DMS53 (cell line): ENCODE measurements around the gene BHLHE23.
A peak's percentile ranks its signal among the peaks of the same experiment; 100 is the strongest.

Source experiments
- DNase-seq: peaks from one replicate; lab custom pipeline; 2025; lab: John Stamatoyannopoulos, UW

Gene BHLHE23

DNA sequence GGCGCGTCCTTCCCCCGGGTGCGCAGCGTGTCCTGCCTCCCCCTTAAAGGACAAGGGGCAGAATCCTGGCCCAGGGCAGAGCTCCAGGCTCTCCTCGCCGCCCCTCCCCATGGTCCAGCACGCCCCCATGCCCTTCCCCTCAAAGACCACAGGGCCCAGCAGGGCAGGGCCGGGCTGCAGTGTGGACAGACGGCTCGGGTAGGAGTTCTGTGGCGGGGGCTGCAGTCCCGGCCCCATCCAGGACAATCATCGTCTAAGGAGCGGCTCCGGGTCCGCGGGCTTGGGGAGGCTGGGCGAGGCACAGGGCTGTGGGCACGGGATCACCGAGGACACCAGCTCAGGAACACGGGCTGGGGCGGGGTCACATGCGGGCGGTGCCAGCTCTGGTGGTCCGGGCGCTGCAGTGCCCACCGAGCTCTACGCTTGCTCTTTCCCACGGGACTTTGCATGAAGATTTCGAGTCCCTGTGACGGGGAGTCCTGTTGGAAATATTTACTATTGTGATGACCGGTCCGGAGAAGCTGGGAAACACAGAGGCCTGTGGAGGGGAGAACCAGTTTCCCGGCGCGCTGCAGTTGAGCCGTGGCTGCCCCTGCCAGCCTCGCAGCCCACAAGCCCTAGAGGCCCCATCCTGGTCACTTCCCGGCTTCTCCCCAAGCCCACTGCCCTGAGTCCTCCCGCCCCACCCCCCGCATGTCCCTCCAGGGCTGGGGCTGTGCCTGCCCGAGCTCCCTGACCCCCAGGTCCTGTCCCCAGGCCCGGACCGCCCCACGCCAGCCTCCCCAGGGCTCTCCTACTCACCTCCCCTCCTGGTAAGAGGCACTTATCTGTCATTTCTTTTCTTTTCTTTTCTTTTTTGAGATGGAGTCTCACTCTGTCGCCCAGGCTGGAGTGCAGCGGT lies 33.7 kb downstream of the BHLHE23 start:
- no peak for DNase-seq

DNA sequence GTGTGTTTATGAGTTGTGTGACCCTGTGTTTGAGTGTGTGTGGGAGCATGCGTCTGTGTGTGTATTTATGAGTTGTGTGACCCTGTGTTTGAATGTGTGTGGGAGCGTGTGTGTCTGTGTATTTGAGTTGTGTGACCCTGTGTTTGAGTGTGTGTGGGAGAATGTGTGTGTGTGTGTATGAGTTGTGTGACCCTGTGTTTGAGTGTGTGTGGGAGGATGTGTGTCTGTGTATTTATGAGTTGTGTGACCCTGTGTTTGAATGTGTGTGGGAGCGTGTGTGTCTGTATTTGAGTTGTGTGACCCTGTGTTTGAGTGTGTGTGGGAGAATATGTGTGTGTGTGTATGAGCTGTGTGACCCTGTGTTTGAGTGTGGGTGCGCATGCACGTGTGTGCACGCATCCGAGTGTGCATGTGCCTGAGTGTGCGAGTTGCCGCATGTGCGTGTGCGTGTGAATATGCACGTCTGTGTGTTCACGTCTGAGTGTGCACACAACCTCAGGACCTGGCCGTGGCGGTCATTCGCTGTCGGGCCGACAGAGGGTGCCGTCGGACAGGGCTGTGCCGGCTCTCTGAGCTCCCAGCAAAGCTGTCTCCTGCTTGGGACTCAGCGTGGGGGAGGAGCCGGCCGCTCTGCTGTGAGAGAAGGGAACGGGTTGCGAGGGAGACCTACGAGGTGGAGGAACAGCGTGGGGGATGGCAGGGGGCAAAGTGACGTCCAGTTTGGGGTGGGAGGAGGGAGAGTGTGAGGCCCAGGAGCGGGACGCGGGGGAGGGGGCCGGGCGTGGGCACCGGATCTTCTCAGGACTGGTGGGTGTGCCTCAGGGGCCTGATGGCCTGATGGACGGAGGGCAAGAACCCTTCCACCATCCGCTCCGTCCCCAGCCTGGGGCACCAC lies 34.6 kb downstream of the BHLHE23 start:
- peak; percentile 90 for DNase-seq

DNA sequence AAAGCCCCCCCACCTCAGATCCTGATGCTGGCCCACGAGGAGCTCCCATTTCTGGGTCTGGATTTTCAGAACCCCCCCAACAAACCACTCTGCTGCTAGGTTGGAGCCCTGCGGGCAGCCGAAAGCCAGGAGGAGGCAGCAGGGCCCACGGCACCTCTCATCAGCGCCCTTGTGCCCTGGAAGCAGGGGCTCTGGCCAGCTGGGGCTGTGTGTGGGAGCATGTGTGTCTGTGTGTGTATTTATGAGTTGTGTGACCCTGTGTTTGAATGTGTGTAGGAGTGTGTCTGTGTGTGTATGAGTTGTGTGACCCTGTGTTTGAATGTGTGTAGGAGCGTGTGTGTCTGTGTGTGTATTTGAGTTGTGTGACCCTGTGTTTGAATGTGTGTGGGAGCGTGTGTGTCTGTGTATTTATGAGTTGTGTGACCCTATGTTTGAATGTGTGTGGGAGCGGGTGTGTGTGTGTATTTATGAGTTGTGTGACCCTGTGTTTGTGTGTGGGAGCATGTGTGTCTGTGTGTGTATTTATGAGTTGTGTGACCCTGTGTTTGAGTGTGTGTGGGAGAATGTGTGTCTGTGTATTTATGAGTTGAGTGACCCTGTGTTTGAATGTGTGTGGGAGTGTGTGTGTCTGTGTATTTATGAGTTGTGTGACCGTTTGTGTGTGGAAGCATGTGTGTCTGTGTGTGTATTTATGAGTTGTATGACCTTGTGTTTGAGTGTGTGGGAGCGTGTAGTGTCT lies 35.4 kb downstream of the BHLHE23 start:
- no peak for DNase-seq

DNA sequence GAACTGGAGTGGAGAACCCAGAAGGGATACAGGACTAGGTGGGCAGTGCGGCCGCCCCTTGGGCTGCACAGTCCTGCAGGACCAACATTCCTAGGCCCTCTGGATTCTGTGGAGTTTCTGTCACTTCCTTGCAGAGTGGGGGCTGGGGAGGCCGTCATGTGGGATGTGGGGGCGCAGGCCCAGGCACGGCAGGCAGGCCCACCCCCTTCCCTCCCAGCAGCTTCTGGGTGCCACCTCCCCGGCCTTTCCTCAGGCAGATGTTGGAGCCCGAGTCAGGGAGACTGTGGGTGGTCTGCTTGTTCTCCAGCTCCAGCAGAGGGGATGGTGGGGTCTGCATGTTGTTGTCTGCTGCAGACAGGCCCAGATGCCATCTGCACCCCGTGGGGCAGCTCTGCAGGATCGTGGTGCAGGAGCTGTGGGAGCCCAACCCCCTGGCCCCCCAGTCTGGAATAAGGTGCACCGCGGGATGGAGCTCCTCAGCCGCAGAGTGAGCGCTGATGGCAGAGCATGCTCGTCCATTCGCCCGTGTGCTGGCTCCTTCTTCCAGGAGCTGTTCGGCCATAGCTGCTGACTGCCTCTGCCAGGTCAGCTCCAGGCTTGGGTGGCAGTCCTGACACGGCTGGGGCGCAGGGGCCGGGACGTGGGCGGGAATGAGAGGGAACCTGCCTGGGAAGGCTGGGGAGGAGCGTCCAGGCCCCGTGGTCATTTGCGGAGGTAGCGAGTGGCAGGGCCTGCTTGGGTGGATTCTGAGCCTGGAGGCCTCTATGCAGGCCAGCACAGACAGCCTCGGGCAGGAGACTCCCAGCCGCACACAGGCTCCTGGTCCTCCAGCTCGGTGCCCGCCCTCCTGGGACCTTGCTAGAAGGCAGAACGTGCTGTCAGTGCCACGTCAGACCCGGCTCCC lies 36.2 kb downstream of the BHLHE23 start:
- peak; percentile 46 for DNase-seq

DNA sequence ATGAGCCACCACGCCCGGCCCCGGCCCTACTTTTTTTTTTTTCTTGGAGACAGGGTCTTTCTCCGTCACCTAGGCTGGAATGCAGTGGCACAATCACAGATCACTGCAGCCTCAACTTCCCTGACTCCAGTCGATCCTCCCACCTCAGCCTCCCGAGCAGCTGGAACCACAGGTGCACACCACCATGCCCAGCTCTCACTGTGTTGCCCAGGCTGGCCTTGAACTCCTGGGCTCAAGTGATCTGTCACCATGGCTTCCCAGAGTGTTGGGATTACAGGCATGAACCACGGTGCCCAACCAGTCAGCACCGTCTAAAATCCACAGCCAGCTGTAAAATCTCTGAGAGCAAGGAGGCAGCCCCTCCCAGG lies 36.8 kb downstream of the BHLHE23 start:
- no peak for DNase-seq

DNA sequence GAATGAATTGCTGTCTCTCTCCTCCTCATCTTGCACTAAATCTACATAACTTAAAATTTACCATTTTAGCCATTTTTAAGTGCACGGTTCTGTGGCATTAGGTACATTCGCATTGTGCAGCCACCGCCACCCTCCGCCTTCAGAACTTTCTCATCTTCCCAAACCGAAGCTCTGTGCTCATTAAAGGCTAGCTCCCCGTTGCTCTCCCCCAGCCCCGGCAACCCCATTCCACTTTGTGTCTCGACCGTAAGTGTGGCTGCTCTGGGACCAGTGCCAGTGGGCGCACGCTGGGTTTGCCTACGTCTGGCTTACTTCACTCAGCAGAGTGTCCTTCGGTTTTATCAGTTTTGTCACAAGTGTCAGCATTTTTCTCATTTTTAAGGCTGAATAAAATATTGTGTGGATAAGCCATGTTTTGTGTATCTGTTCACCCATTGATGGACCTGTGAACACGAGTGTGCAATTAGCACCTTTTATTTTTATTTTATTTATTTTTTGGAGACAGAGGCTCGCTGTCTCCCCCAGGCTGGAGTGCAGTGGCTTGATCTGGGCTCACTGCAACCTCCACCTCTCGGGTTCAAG lies 37.5 kb downstream of the BHLHE23 start:
- no peak for DNase-seq

DNA sequence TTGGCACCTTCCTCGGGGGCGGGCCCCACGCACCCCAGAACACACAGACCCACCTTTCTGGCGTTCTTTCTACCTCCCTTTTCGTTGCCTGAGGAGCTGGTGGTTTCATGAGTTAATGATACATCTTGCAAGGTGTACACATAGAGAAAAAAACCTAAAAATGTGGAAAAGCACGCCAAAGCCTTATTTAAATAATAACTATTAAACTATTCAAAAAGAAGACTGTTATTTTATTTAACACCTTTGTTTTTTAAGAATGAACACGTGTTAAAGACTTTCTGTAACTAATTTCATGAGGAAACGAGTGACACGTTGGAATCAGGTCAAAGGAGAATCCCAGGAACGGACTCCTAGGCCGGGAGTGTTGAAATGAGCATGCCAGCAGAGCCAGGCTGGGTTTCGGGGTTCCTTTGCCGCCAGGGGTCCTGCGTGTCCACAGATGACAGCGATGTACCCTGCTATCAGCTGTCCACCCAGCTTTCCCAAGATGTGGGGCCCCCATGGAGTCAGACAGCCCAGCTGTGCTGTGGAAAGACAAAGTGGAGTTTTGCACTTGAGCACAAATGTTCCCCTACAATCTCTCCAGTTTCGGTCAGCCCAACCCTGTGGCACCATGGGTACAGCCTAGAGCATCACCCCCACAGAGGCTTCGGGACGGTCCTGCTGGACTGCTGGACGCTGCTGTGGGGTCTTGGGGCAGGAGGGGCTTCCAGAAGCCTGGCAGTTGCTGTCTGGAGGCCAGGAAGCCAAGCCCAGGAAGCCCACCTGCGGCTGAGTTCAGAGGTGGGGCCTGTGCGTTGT lies 38.2 kb downstream of the BHLHE23 start:
- no peak for DNase-seq

DNA sequence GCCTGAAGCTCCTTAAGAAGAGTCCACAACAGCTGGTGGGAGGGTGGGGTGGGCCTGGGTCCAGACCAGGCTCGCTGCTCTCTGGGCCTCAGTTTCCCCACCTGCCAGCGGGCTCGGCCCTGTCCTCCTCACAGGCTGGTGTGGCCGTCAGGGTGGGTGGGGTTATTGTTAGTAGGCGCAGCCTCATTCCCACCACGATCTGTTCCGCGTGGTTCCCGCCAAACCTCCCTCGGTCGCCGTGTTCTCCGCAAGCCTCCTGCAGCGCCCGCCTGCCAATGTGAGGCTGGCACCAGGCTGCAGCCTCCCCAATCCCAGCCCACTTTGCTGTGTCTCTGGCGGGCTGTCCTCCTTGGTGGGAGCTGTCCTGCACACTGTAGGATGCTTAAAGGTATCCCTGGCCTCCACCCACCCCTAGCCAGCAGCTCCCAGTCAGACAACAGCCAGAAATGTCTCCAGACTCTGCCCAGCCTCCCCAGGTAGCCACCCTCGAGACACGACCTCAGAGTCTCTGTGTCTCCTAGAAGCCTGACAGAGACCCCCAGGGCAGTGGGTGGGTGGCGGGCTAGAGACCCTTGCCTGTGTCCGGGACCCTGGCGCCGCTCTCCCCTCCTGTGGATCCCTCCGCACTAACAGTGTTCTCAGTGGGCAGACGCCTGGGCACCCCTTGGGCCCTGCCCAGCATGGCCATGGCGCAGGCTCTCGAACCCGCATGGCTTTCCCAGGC lies 39.0 kb downstream of the BHLHE23 start:
- DNase-seq: no peak

DNA sequence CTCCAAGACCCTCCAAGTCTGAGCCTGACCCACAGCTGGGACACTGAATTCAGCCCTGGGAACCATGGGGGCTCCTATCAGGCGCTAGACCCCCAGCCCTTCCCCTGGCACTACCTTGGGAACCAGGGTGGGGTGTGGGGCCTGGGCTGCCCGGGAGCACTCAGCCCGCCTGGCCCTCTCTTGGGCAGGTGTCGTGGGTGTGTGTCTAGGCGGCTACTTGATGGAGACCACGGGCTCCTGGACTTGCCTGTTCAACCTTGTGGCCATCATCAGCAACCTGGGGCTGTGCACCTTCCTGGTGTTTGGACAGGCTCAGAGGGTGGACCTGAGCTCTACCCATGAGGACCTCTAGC lies 39.6 kb downstream of the BHLHE23 start:
- no peak for DNase-seq

DNA sequence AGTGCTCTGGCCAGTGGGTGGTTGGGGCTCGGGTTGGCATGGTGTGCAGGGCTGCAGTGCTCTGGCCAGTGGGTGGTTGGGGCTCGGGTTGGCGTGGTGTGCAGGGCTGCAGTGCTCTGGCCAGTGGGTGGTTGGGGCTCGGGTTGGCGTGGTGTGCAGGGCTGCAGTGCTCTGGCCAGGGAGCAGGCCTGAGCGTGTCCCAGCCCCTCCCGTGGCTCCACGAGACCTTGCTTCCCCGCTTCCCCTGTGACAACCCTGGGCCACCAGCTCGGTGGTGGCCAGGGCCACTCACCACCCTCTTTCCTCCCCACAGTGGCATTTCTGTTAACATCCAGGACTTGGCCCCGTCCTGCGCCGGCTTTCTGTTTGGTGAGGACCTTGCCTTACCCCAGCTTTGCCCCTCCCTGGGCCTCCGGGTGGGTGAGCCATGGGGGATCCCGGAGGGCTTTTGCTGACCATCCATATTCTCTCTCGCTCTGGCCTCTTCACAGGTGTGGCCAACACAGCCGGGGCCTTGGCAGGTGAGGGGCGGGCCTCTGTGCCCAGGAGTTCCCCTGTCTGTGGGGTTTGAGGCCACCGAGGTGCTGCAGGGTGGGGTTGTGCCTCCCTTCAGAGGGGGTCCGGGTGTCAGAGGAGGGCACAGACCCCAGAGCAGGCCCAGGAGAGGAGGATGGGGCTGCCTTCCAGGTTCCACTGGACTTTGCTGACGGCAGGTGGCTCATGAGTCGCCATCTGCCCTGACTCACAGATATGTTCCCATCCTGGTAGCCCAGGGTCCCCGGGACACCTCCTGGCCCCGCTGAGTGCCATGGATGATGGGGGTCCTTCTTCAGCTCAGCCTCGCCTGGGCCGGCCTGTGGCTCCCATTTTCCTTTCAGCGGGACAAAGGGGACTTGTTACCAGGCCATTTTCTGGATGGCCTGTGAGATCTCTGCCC lies 40.3 kb downstream of the BHLHE23 start:
- no peak for DNase-seq

DNA sequence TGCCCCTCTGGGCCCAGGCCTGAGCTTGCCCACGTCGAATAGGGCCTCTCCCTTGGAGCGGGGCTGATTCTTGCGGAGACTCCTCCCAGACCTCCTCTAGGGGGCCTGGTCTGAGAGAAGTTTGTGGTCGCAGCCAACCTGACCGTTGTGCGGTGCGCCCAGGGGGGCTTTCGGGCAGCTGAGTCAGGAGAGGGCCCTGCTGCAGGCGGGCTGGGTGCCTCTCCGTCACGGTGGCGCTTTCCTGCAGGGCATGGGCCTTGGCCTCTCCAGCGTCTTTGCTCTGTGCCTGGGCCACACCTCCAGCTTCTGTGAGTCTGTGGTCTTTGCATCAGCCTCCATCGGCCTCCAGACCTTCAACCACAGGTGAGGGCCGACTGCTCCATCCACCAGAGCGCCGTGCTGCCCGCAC lies 41.4 kb downstream of the BHLHE23 start:
- no peak for DNase-seq

DNA sequence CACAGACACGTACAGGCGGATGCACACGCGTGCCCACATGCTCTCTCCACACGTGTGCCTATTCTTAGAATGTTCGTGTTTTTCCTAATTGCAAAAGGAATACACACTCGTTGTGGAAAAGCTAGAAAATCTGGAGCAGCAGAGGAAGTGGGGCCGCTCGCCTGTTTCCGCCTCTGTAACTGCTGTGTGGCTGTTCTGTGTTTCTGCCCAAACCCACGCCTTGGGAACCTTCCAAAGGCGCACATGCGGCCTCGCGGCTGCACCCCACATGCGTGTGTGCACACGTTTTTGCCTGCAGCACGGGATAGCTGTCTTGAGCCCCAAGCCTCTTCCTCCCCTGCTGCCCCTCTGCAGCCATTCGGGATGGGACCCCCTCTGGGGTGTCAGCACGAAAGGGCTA lies 42.1 kb downstream of the BHLHE23 start:
- DNase-seq: no peak

DNA sequence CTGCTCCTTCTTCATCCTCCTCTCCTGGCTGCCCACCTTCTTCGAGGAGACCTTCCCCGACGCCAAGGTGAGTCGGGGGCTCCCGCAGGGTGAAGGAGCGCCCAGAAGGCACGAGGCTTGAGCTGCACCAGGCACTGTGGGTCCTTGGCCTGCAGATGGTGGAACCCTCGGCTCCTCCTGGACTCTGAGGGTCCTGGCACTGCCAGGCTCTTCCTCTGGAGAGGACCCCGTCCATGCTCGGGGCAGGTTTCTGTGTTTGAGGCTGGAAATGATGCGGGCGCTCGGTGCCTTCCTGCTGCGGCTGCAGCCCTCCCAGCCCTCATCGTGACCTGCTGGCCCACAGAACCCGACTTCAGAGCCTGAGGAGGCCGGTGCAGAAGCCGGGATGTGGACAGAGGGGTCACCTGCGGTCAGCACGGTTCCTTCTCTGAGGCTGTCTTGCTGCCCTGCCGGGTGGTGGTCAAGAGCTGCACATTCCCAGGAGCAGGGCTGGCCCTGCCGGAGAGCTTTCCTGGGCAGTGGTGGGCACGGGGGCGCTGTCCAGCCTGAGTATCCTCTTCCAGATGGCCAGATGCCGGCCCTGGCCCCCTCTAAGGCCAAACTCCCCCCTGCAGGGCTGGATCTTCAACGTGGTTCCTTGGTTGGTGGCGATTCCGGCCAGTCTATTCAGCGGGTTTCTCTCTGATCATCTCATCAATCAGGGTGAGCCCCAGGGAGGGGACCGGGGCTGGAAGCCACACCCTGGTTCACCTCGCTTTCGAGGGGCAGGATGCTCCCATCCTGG lies 43.0 kb downstream of the BHLHE23 start:
- DNase-seq: no peak

DNA sequence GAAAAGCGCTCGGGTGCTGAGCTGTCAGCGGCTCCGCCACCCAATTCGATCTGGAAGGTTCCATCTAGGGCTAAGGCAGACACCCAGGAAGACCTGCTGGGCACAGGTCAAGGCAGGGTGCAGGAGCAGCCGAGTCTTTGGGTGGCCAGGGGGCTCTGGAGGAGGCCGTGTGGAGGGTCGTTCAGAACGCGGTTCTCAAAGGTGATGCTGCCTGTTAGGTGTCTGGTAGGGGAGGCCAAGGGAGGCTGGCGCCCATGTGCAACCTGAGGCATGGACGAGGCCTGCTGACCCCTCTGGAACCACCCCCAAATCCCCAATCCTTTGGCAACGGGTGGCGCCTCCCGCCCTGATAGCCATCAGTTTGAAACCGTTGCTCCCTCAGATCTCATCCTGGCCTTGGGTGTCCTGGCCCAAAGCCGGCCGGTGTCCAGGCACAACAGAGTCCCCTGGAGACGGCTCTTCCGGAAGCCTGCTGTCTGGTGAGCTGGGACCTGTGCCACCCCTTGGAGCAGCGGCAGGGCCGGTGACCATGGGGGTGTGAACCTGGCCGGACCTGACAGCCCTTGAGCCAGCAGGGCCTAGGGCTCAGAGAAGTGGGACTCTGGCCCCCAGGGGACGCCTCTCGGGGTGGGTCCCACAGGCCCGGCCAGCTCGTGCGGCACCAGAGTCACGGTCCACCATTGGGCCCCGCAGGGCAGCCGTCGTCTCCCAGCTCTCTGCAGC lies 43.7 kb downstream of the BHLHE23 start:
- DNase-seq: no peak

DNA sequence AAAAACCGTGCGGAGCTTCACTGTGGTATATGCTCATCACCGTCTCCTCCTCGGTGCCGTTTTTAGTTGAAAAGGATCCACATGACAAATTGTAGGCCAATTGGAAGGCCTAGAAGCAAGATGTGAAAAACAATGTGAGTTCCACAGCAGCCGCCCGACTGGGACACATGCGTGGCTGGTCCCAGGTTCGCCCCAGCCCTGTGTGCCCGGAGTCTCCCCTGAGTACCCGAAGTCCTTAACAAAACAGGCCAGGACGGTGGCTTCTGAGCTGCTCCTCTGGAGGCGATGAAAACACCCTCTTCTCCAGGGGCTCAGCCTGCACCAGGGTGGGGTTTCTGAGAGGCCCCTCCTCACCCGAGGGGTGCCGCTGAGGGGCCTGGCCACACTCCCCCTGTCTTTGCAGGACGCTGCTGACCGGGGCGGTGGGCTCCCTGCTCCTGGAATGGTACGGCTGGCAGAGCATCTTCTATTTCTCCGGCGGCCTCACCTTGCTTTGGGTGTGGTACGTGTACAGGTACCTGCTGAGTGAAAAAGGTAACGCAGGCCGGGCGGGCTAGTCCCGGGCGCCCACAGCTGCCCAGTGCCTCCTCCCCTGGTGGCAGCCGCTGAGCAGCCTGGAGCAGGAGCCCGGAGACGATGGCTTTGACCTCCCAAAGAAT lies 44.4 kb downstream of the BHLHE23 start:
- DNase-seq: no peak

DNA sequence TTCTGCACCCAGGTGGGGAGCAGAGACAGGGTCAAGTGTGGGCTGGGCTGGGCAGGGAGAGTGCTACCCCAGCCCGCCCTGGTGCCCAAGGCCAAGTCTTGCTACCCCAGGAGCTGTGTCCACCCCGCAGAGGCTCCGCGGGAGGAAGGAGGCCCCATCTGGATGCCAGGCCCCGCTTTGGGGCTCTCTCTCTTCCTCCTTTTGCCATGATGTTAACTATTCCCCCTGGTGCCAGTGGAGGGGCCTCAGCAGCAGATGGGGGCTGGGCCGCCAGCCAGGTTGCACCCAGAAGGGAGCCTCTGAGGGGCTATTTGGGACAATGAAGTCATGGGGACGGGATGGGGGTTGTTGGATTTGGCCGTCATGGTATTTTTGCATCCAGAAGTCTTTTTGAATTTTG lies 45.0 kb downstream of the BHLHE23 start:
- DNase-seq: no peak
